ENCODE data around the gene CPEB4.

The CPEB4 gene

GRCh38 chr5:173885054-173885443 lies 3.1 kb upstream of the CPEB4 start:
- Histone ChIP-seq H3K36me3 (ENCODE audit: insufficient read depth, low read length) (no peaks in the 10 kb centered on the region; the same call in 1 of the 2 replicates), H3K9ac (ENCODE audit: low read depth, low read length) (no peak overlapping the region), H3K9me3 (ENCODE audit: control insufficient read depth, insufficient read depth, low read length) (no peaks in the 10 kb centered on the region), H3K4me1 (ENCODE audit: insufficient read depth, low read length) (peaks cover 9% of the 10 kb centered on the region; the same call in 1 of the 2 replicates)

- Histone ChIP-seq H3K4me1 (ENCODE audit: insufficient read depth, low read length) (peaks cover 9% of the 10 kb centered on the region; the same call in 1 of the 2 replicates), H3K36me3 (ENCODE audit: insufficient read depth, low read length) (no peaks in the 10 kb centered on the region; the same call in 1 of the 2 replicates), H3K9me3 (ENCODE audit: control insufficient read depth, insufficient read depth, low read length) (no peaks in the 10 kb centered on the region), H3K9ac (ENCODE audit: low read depth, low read length) (no peak overlapping the region)
Observed at GRCh38 chr5:173885475-173886010, 2.6 kb upstream of the CPEB4 start.

GRCh38 chr5:173886150-173886549 lies 2.0 kb upstream of the CPEB4 start:
- no peaks in the 10 kb centered on the region; the same call in 1 of the 2 replicates for H3K36me3 ChIP-seq (ENCODE audit: insufficient read depth, low read length)
- H3K9me3 ChIP-seq (ENCODE audit: control insufficient read depth, insufficient read depth, low read length), result no peaks in the 10 kb centered on the region
- peaks cover 9% of the 10 kb centered on the region; the same call in 1 of the 2 replicates for H3K4me1 ChIP-seq (ENCODE audit: insufficient read depth, low read length)
- no peak overlapping the region for H3K9ac ChIP-seq (ENCODE audit: low read depth, low read length)

- H3K36me3 ChIP-seq (ENCODE audit: insufficient read depth, low read length), result no peaks in the 10 kb centered on the region; the same call in 1 of the 2 replicates
- peak overlapping the region; percentile 77; the same call in 1 of the 2 replicates for H3K9ac ChIP-seq (ENCODE audit: low read depth, low read length)
- H3K4me1 ChIP-seq (ENCODE audit: insufficient read depth, low read length), result peaks cover 9% of the 10 kb centered on the region; the same call in 1 of the 2 replicates
- no peaks in the 10 kb centered on the region for H3K9me3 ChIP-seq (ENCODE audit: control insufficient read depth, insufficient read depth, low read length)
Observed at GRCh38 chr5:173888473-173889131, 453 bp downstream of the CPEB4 start.

GRCh38 chr5:173890195-173890991 lies 2.2 kb downstream of the CPEB4 start:
- no peaks in the 10 kb centered on the region for H3K9me3 ChIP-seq (ENCODE audit: control insufficient read depth, insufficient read depth, low read length)
- peak overlapping the region; percentile 55 for H3K9ac ChIP-seq (ENCODE audit: low read depth, low read length)
- peaks cover 6% of the 10 kb centered on the region; the same call in 1 of the 2 replicates for H3K4me1 ChIP-seq (ENCODE audit: insufficient read depth, low read length)
- H3K36me3 ChIP-seq (ENCODE audit: insufficient read depth, low read length), result no peaks in the 10 kb centered on the region

GRCh38 chr5:173891308-173892116 lies 3.4 kb downstream of the CPEB4 start:
- Histone ChIP-seq H3K4me1 (ENCODE audit: insufficient read depth, low read length) (peaks cover 6% of the 10 kb centered on the region; the same call in 1 of the 2 replicates), H3K36me3 (ENCODE audit: insufficient read depth, low read length) (no peaks in the 10 kb centered on the region), H3K9me3 (ENCODE audit: control insufficient read depth, insufficient read depth, low read length) (no peaks in the 10 kb centered on the region), H3K9ac (ENCODE audit: low read depth, low read length) (no peak overlapping the region)

- Histone ChIP-seq H3K9me3 (ENCODE audit: control insufficient read depth, insufficient read depth, low read length) (no peaks in the 10 kb centered on the region), H3K4me1 (ENCODE audit: insufficient read depth, low read length) (peaks cover 6% of the 10 kb centered on the region; the same call in 1 of the 2 replicates), H3K9ac (ENCODE audit: low read depth, low read length) (no peak overlapping the region), H3K36me3 (ENCODE audit: insufficient read depth, low read length) (no peaks in the 10 kb centered on the region)
Observed at GRCh38 chr5:173893192-173893561, 5.0 kb downstream of the CPEB4 start.

- no peaks in the 10 kb centered on the region for H3K9me3 ChIP-seq (ENCODE audit: control insufficient read depth, insufficient read depth, low read length)
- H3K36me3 ChIP-seq (ENCODE audit: insufficient read depth, low read length), result no peaks in the 10 kb centered on the region
- no peak overlapping the region for H3K9ac ChIP-seq (ENCODE audit: low read depth, low read length)
- H3K4me1 ChIP-seq (ENCODE audit: insufficient read depth, low read length), result no peaks in the 10 kb centered on the region
Observed at GRCh38 chr5:173895401-173896165, 7.4 kb downstream of the CPEB4 start.

GRCh38 chr5:173896631-173897030 lies 8.5 kb downstream of the CPEB4 start:
- Histone ChIP-seq H3K9ac (ENCODE audit: low read depth, low read length) (no peak overlapping the region), H3K4me1 (ENCODE audit: insufficient read depth, low read length) (no peaks in the 10 kb centered on the region)

GRCh38 chr5:173901705-173902104 lies 13.6 kb downstream of the CPEB4 start:
- H3K9me3 ChIP-seq (ENCODE audit: control insufficient read depth, insufficient read depth, low read length), result no peaks in the 10 kb centered on the region
- no peaks in the 10 kb centered on the region for H3K36me3 ChIP-seq (ENCODE audit: insufficient read depth, low read length)
- H3K9ac ChIP-seq (ENCODE audit: low read depth, low read length), result no peak overlapping the region
- H3K4me1 ChIP-seq (ENCODE audit: insufficient read depth, low read length), result peaks cover 16% of the 10 kb centered on the region

More at GRCh38 chr5:173896631-173897030, 8.5 kb downstream of the CPEB4 start:
- Histone ChIP-seq H3K9me3 (ENCODE audit: control insufficient read depth, insufficient read depth, low read length) (no peaks in the 10 kb centered on the region), H3K36me3 (ENCODE audit: insufficient read depth, low read length) (no peaks in the 10 kb centered on the region)

- Histone ChIP-seq H3K36me3 (ENCODE audit: insufficient read depth, low read length) (no peaks in the 10 kb centered on the region), H3K9ac (ENCODE audit: low read depth, low read length) (no peak overlapping the region), H3K4me1 (ENCODE audit: insufficient read depth, low read length) (peaks cover 18% of the 10 kb centered on the region), H3K9me3 (ENCODE audit: control insufficient read depth, insufficient read depth, low read length) (no peaks in the 10 kb centered on the region)
Observed at GRCh38 chr5:173902334-173902733, 14.2 kb downstream of the CPEB4 start.

- H3K4me1 ChIP-seq (ENCODE audit: insufficient read depth, low read length), result peaks cover 22% of the 10 kb centered on the region
- H3K9me3 ChIP-seq (ENCODE audit: control insufficient read depth, insufficient read depth, low read length), result no peaks in the 10 kb centered on the region
- H3K36me3 ChIP-seq (ENCODE audit: insufficient read depth, low read length), result no peaks in the 10 kb centered on the region
- no peak overlapping the region for H3K9ac ChIP-seq (ENCODE audit: low read depth, low read length)
Observed at GRCh38 chr5:173902743-173903142, 14.6 kb downstream of the CPEB4 start.

- Histone ChIP-seq H3K36me3 (ENCODE audit: insufficient read depth, low read length) (no peaks in the 10 kb centered on the region), H3K9ac (ENCODE audit: low read depth, low read length) (no peak overlapping the region), H3K4me1 (ENCODE audit: insufficient read depth, low read length) (peaks cover 23% of the 10 kb centered on the region), H3K9me3 (ENCODE audit: control insufficient read depth, insufficient read depth, low read length) (no peaks in the 10 kb centered on the region)
Observed at GRCh38 chr5:173903396-173904140, 15.4 kb downstream of the CPEB4 start.
